ENCODE measurements around the gene HOXA4.

- no peak for TF ChIP-seq POLR2A (IDR thresholded peaks at IDR 0.05; ENCODE audit: low read depth, low read length)
- no peak for TF ChIP-seq POLR2AphosphoS5 (IDR thresholded peaks at IDR 0.05; ENCODE audit: low read depth, low read length)
- no peak for TF ChIP-seq SPI1 (IDR thresholded peaks at IDR 0.05; ENCODE audit: low read depth, low read length)
- no peak for TF ChIP-seq TAF1 (IDR thresholded peaks at IDR 0.05; ENCODE audit: low read depth, low read length)
- TF ChIP-seq PAX5 (IDR thresholded peaks at IDR 0.05; ENCODE audit: insufficient read depth, low read length, severe bottlenecking): no peak
Measured at GRCh38 chr7:27153526-27153925, 23.0 kb upstream of the HOXA4 start.
